GM23338 (cell line): ENCODE data around the gene DMRT3. TPM values are rescaled to one million over a fixed set of nuclear protein-coding genes. Genes with fewer than 3 reads are reported as not detected.

ENCODE experiments used
- ATAC-seq: fragments of 200-7000 bp; cut with Tn5 transposase; 3 replicates; pipeline ENCODE4 v1.9.1; 2020
- DNase-seq: peaks from one replicate; pipeline ENCODE4 v3.0.0-alpha.2; 2015; ENCODE audit warnings: low spot score
- H2AFZ ChIP-seq: fragments of 200-600 bp; sonication (generic); 2 replicates; pipeline ENCODE4 v1.8.0; 2016; ENCODE audit warnings: antibody characterized with exemption, mild to moderate bottlenecking, moderate library complexity
- H3F3A ChIP-seq: fragments of 200-600 bp; sonication (generic); replicated peaks from 2 replicates; pipeline ENCODE4 v1.8.0; 2017; ENCODE audit warnings: antibody characterized with exemption, mixed run types, low read depth
- H3K27ac ChIP-seq: fragments of 200-600 bp; sonication (generic); 2 replicates; pipeline ENCODE4 v1.6.1; 2016; ENCODE audit warnings: low read depth
- H3K27me3 ChIP-seq: fragments of 200-600 bp; sonication (generic); 2 replicates; pipeline ENCODE4 v1.8.0; 2016; ENCODE audit warnings: mild to moderate bottlenecking, mixed run types, moderate library complexity; ENCODE audit not compliant: insufficient read depth
- H3K36me3 ChIP-seq: fragments of 200-600 bp; sonication (generic); 2 replicates; pipeline ENCODE4 v1.8.0; 2016; ENCODE audit warnings: mild to moderate bottlenecking; ENCODE audit not compliant: insufficient read depth
- H3K4me1 ChIP-seq: fragments of 200-600 bp; sonication (generic); 2 replicates; pipeline ENCODE4 v1.8.0; 2016; ENCODE audit warnings: mild to moderate bottlenecking, moderate library complexity; ENCODE audit not compliant: insufficient read depth
- H3K4me2 ChIP-seq: fragments of 200-600 bp; sonication (generic); 2 replicates; pipeline ENCODE4 v1.7.1; 2017; ENCODE audit warnings: mixed run types
- H3K4me3 ChIP-seq: fragments of 200-600 bp; sonication (generic); 2 replicates; pipeline ENCODE4 v1.6.1; 2016; ENCODE audit warnings: mixed run types
- H3K79me2 ChIP-seq: fragments of 200-600 bp; sonication (generic); replicated peaks from 2 replicates; pipeline ENCODE4 v1.8.0; 2017; ENCODE audit warnings: mild to moderate bottlenecking; ENCODE audit not compliant: insufficient read depth
- H3K9me2 ChIP-seq: fragments of 200-600 bp; sonication (generic); 2 replicates; pipeline ENCODE4 v1.8.0; 2017; ENCODE audit not compliant: insufficient read depth
- H4K20me1 ChIP-seq: fragments of 200-600 bp; sonication (generic); replicated peaks from 2 replicates; pipeline ENCODE4 v1.8.0; 2017; ENCODE audit warnings: mild to moderate bottlenecking; ENCODE audit not compliant: insufficient read depth
- H3K27ac Mint-ChIP-seq: 2 replicates; pipeline ENCODE4 v1.8.0; 2020; ENCODE audit warnings: inconsistent platforms, mild to moderate bottlenecking, moderate library complexity, mixed read lengths
- H3K27me3 Mint-ChIP-seq: 3 replicates; pipeline ENCODE4 v1.8.0; 2022; ENCODE audit warnings: low read depth, mild to moderate bottlenecking, moderate library complexity, mixed read lengths, inconsistent platforms; ENCODE audit not compliant: insufficient read depth, poor library complexity
- H3K36me3 Mint-ChIP-seq: 3 replicates; pipeline ENCODE4 v1.8.0; 2021; ENCODE audit warnings: low read depth, mild to moderate bottlenecking, inconsistent platforms, moderate library complexity, mixed read lengths
- H3K4me1 Mint-ChIP-seq: 3 replicates; pipeline ENCODE4 v1.8.0; 2020; ENCODE audit warnings: mild to moderate bottlenecking, inconsistent platforms, mixed read lengths
- H3K4me3 Mint-ChIP-seq: 3 replicates; pipeline ENCODE4 v1.8.0; 2021; ENCODE audit warnings: moderate library complexity, mild to moderate bottlenecking, inconsistent platforms, mixed read lengths
- H3K9me3 Mint-ChIP-seq: 3 replicates; pipeline ENCODE4 v1.8.0; 2020; ENCODE audit warnings: moderate library complexity, mild to moderate bottlenecking, inconsistent platforms, mixed read lengths
- CREB1 ChIP-seq: fragments of 250-450 bp; sonication (Bioruptor Pico); IDR thresholded peaks from 2 replicates; pipeline ENCODE4 v1.5.0; 2020; ENCODE audit warnings: low read depth, mild to moderate bottlenecking, moderate library complexity
- ETS1 ChIP-seq: IDR thresholded peaks from 2 replicates; pipeline ENCODE4 v1.6.1; 2016; ENCODE audit warnings: antibody characterized with exemption
- EZH2 ChIP-seq: fragments of 200-600 bp; sonication (generic); IDR thresholded peaks from one replicate; pipeline ENCODE4 v1.8.0; 2017; ENCODE audit warnings: antibody characterized with exemption, mild to moderate bottlenecking, low read depth; ENCODE audit not compliant: unreplicated experiment
- EZH2phosphoT487 ChIP-seq: fragments of 200-600 bp; sonication (generic); IDR thresholded peaks from one replicate; pipeline ENCODE4 v1.8.1; 2018; ENCODE audit warnings: antibody characterized with exemption; ENCODE audit not compliant: unreplicated experiment
- JUNB ChIP-seq: IDR thresholded peaks from one replicate; pipeline ENCODE4 v1.6.1; 2016; ENCODE audit warnings: antibody characterized with exemption; ENCODE audit not compliant: unreplicated experiment
- NANOG ChIP-seq: IDR thresholded peaks from 2 replicates; pipeline ENCODE4 v1.6.1; 2016; ENCODE audit warnings: antibody characterized with exemption, borderline replicate concordance
- POLR2AphosphoS5 ChIP-seq: IDR thresholded peaks from 2 replicates; pipeline ENCODE4 v1.6.1; 2016; ENCODE audit warnings: antibody characterized with exemption, low read depth
- REST ChIP-seq: IDR thresholded peaks from one replicate; pipeline ENCODE4 v1.6.1; 2018; ENCODE audit warnings: antibody characterized with exemption; ENCODE audit not compliant: unreplicated experiment
- STAT1 ChIP-seq: IDR thresholded peaks from one replicate; pipeline ENCODE4 v1.6.1; 2016; ENCODE audit warnings: antibody characterized with exemption; ENCODE audit not compliant: unreplicated experiment
- ZNF114 ChIP-seq: fragments of 250-450 bp; sonication (Bioruptor Pico); IDR thresholded peaks from 2 replicates; pipeline ENCODE4 v1.5.0; 2020; ENCODE audit warnings: mild to moderate bottlenecking, moderate library complexity
- polyA plus RNA-seq: library from polyadenylated mRNA; unstranded; fragments of >200 nt; fragmentation: Nextera tagmentation; extraction: Ambion mirVana; gene quantifications from 2 replicates; pipeline ENCODE4 v1.2.1, GENCODE V29; 2016
- total RNA-seq: library from RNA; depleted of rRNA; stranded (reverse); fragments of >200 nt; shearing (Covaris generic); gene quantifications from 2 replicates; pipeline ENCODE4 v1.2.3, GENCODE V29; 2014
- TF ChIP-seq, protein P1 (sequence below), 2 experiments: fragments of 200-600 bp in 1 of 2; sonication (generic) in 1 of 2; conservative IDR thresholded peaks; 2 replicates each; pipeline versions ENCODE4 v1.5.1 to v1.6.1; 2016 to 2017; ENCODE audit warnings: antibody characterized with exemption in 2 of 2, low read depth in 2 of 2, mild to moderate bottlenecking in 2 of 2, moderate library complexity in 1 of 2

The DMRT3 gene
- total and polyA plus RNA-seq, 2 experiments from 2014 or later = not detected

- Histone ChIP-seq H3K4me2 (peak overlapping the region; percentile 61), H3K36me3 (no peaks in the 10 kb centered on the region), H3K27me3 (peaks cover 73% of the 10 kb centered on the region)
Observed at GRCh38 chr9:966870-967269, 9.6 kb upstream of the DMRT3 start.

More at GRCh38 chr9:966870-967269, 9.6 kb upstream of the DMRT3 start:
- H3K27me3 Mint-ChIP-seq = peaks cover 60% of the 10 kb centered on the region
- TF ChIP-seq REST (no peak), NANOG (no peak), EZH2 (no peak), STAT1 (no peak), POLR2AphosphoS5 (no peak), ETS1 (no peak), JUNB (no peak), CREB1 (CRISPR knock-in tag) (no peak), ZNF114 (no peak), EZH2phosphoT487 (no peak)
- TF ChIP-seq, protein P1, sequence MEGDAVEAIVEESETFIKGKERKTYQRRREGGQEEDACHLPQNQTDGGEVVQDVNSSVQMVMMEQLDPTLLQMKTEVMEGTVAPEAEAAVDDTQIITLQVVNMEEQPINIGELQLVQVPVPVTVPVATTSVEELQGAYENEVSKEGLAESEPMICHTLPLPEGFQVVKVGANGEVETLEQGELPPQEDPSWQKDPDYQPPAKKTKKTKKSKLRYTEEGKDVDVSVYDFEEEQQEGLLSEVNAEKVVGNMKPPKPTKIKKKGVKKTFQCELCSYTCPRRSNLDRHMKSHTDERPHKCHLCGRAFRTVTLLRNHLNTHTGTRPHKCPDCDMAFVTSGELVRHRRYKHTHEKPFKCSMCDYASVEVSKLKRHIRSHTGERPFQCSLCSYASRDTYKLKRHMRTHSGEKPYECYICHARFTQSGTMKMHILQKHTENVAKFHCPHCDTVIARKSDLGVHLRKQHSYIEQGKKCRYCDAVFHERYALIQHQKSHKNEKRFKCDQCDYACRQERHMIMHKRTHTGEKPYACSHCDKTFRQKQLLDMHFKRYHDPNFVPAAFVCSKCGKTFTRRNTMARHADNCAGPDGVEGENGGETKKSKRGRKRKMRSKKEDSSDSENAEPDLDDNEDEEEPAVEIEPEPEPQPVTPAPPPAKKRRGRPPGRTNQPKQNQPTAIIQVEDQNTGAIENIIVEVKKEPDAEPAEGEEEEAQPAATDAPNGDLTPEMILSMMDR (conservative IDR thresholded peaks at IDR 0.05; ENCODE audit: low read depth in 2 of 2) = no peak
- Histone ChIP-seq H4K20me1 (peaks cover 7% of the 10 kb centered on the region; the same call in 1 of the 2 replicates), H3K4me3 (peak overlapping the region; percentile 42; the same call in 1 of the 2 replicates), H3K9me2 (no peaks in the 10 kb centered on the region), H3F3A (0 out of 2 replicates have a peak, but pooled peaks cover 2% of the 10 kb centered on the region), H3K27ac (no peak overlapping the region), H3K4me1 (peaks cover 12% of the 10 kb centered on the region), H2AFZ (no peak overlapping the region), H3K79me2 (no peaks in the 10 kb centered on the region)
- H3K9me3 Mint-ChIP-seq = peaks cover 4% of the 10 kb centered on the region; the same call in 1 of the 3 replicates
- peaks cover 32% of the 10 kb centered on the region for H3K4me1 Mint-ChIP-seq
- no peaks in the 10 kb centered on the region; the same call in 2 of the 3 replicates for H3K36me3 Mint-ChIP-seq
- H3K4me3 Mint-ChIP-seq = no peak overlapping the region
- H3K27ac Mint-ChIP-seq = no peak overlapping the region
- ATAC-seq (no peak), DNase-seq (no peak)
